ENCODE results near the gene DNASE1L3.
"Not testable (repeated sequence)": the region's sequence is repeated elsewhere in the genome, so short reads cannot be mapped to it uniquely, and the experiment has no call there.

Gene DNASE1L3, protein sequence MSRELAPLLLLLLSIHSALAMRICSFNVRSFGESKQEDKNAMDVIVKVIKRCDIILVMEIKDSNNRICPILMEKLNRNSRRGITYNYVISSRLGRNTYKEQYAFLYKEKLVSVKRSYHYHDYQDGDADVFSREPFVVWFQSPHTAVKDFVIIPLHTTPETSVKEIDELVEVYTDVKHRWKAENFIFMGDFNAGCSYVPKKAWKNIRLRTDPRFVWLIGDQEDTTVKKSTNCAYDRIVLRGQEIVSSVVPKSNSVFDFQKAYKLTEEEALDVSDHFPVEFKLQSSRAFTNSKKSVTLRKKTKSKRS

DNA sequence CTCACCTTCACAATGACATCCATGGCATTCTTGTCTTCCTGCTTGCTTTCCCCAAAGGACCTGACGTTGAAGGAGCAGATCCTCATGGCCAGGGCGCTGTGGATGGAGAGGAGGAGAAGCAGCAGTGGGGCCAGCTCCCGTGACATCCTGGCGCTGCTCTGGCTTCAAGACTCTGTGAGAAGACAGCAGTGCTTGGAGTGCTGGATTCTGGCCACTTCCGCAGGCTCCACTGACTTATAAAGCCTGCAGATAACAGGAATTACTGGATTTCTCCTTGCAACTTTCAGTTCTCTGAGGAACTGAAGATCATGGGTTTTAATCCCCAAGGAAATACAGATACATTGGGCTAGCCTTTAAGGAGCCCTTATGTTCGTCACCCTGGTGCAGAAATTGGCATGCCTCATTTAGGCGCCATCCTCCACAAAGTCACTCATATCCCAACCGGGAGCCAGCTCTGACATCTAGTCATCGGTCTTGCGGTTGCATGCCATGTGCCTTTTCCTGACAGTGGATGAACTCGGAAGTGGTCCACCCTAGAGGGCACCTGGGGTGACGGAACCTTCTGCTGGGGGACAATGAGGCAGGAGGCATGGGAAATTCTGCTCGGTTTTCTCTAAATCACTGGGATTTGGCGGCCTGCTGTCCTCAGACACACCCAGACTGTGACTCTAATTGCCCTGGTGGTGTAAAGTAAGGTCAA is at the start of gene DNASE1L3:
Gene DNASE1L3 (minus strand): TSS at position 212 of the 700 bp plus-strand sequence. CDS start 66 bp downstream, at position 146.
- DNase-seq, result no peak

DNA sequence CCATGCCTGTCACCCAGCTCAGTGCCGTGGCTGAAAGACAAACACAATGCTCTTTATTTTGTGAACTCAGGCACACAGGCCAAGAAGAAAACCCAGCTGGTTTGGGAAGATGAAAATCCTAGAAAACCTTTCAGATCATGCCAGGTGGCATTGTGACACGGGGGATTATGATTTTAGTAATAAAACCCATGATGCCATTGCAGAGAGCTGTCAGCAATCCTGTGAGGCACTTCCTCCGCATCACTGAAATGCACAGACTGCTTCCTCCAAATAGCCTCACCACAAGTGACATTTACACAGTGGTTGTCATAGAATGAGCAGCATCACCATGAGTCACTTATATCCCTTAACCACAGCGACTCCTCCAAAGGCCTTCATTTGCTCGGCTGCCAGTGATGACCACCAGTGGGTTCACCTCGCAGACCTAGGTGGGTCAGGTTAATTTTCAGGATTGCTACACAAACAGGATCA is 49.5 kb upstream of the DNASE1L3 start:
- DNase-seq, result no peak

DNA sequence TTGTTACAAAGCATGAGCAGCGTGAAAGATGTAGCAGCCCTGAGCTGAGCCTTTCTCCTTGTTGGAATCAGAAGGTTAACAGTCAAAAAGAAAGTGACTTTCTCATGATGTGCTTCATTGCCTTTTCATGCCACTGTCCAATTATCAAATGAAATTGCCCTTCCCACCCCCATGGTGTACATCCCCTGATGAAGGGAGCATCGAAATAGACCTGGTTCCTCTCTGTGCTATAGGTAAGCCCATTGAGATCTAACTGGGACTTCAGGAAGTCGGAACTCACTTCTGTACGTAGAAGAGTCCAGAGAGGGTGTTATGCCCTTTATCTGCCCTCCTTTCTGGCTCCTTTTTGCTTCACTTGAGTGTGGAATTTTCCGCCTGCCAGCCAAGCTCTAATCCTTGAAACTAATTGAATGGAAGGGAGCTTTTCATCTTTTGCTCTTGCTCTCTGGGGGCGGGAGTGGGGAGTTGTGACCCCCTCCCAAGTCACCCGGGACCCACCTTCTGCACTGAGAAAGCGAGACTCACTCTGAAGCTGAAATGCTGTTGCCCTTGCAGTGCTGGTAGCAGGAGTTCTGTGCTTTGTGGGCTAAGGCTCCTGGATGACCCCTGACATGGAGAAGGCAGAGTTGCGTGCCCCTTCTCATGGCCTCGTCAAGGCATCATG is 47.8 kb upstream of the DNASE1L3 start:
- no peak for DNase-seq

DNA sequence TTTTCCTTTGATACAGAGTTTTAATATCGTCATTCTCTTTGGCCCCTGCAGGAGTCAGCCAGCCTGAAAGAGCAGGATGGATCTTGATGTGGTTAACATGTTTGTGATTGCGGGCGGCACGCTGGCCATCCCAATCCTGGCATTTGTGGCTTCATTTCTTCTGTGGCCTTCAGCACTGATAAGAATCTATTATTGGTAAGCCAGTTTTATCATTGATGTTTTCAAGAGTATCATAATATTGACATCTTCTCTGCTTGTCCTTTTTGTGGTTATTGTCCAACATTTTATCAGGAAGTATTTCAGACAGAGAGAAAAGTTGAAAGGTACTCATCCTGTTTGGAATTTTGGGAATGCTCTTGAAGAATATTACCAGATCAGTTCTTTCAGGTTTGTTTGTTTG is 45.7 kb upstream of the DNASE1L3 start:
- no peak for DNase-seq

DNA sequence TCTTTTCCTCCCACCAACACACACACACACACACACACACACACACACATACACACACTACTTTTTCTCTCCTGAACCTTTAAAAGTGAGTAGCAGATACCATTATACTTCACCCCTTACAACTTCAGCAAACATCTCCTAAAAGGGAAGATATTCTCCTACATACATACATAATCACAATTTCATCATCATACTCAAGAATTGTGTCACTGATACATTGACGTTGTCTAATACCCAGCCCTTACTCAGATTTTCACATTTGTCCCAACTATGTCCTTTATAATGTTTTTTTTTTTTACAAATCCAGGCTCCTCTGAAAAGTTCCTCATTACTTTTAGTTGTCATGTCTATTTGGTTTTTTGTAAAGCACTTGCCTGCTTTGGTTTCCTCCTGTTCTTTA is 45.3 kb upstream of the DNASE1L3 start:
- no peak for DNase-seq

DNA sequence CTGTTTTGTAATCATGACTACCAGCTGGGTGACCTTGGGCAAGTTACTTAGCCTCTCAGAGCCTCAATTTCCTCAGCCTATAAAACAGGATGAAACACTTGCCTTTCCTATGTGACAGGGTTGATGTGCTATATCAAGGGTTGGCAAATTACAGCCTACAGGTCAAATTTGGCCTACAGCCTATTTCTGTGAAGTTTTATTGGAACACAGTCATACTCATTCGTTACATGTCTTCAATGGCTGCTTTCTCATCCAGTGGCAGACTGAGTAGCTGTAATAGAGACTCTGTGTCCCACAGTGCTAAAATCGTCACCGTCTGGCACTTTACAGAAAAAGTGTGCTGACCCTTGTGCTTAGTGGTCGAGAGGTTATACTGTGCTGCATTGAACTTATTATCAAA is 43.4 kb upstream of the DNASE1L3 start:
- no peak for DNase-seq

DNA sequence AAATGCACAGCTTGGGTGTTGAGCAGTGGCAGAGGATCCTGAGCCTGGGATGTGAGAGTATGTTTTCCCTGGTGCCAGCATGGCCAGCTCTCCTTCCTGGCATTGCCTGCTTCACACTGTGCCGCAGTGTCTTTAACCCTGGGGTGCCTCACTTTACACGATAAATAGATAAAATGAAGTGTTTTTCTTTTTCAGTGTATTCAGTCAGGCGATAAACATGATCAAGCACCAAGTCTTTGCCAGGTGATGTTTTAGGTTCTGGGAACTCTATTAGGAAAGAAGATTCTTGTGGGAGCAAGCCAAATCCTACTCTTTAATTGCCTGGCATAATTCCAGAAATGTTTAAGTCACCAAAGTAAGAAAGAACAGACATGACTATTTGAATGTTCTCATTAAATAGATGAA is 40.9 kb upstream of the DNASE1L3 start:
- DNase-seq, result no peak

DNA sequence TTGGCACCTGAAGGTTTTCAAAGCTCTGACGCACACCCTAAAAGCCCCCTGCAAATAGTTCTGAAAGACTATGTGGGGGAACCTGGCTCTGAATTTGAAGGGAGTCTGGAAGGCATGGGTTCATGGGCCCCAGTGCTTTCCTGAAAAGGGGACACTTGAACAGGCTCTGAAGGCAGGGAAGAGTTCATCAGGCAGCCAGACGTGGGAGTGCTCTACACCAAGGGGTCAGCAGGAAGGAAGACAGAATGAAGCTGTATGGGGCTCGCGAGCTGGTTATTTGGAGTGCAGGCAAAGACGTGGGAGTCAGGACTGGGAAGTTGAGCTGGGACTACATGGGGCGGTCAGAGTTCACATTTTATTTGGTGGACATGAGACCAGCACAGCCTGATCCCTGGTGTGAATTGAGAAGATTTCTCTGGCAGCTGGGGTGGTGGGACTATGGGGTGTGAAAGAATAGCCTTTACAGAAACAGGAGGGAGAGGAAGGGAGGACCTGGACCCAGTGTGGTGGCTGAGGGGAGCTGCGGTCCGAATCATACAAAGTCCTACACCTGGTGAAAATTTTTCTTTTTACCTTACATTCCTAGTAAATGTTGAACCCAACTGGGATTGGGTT is 39.4 kb upstream of the DNASE1L3 start:
- DNase-seq, result no peak

DNA sequence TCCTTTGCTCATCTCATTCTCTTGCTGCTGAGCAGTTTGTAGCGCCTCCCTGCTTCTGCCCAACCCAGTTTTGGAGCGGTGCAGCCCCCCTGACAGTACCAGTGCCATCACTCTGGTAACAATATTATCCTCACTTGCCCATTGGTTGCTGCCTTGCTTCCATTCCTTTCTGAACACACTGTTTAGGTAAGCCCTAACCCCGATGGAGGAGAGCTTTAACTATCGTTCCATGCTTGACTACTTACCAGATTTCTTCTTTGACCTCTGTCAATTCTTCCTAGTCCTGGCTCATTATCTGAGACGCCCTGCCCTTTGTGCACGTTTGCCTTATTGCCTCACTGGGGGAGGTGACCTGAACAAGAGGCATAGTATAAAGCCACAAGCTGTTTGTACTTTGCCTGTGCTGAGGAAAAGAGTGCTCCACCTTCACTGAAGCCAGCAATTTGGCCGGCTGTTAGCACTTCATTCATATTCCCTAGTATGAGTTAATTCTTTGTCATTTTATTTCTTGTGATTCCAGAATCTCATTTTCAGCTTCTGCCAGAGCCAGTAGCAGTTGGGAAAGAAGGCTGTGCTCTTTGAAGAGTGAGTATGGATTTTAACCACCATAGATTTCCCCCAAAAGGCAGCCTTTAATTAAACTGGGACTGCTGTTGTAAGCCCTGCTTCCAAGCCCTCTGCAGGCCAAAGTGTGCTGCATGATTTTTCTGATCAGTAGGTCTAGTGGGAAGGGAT is 38.8 kb upstream of the DNASE1L3 start:
- DNase-seq, result no peak

DNA sequence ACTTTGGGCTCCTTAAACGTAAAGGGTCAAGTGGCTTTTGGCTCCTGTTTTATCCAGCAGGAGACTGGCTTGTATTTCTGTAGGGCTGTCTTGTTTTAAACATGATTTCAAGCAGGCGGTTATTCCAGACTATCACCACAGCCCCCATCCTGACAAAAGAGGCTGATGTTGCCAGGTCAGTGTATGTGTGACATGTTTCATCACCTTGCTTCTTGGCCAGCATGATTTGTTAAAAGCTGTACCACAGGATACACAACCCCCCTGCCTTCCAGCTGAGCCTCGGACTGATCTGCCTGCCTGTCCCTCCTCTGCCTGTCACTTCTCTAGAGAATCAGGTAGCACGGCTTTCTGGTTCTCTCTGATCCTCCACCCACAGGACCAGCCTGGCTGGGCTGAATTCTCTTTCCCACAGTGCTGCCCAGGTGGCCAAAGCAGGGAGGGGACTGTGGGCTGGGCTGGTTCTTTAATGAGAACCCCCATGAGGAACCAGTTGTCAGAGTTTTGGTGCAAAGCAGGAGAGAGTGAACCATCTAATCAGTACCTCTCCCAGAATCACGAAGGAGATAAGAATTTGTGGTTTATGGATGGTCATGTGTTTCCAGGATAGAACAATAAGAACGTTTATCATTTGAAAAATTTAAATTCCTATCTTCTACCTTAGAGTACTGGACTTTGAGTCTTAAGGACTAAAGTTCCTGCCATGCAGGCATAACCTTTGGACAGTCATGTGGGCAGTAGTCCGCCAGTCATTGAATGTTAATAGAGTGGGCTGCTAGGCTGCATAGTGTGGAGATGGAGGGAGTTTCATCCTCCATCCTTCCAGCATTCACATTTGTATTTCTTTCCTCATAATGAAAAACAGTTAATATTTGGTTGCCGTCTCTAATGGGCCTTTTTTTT is 35.6 kb upstream of the DNASE1L3 start:
- DNase-seq, result no peak

DNA sequence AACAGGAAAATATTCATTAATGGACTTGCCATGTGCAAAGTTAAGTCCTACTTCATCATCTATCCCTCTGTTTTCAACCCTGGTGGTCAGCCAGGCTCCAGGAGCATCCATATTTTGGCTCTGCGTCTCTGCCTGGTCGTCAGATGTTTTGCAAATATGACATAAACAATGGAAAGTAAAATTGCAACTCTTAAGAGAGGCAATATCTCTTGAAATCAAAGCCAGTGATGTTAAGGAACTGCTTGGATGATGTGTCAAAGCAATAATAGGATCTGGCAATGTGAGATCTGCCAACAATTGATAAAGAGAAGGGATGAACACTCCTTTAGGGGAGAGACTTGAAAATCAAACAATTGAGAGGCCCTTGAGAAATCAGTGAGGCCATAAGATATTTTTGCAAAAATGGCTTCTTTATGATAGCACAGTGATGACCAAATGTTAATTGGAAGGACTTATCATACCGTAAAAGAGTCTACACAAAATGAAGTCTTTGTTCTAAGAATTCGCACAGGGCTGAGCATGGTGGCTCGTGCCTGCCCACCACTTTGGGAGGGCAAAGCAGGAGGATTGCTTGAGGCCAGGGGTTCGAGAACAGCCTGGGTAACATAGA is 33.3 kb upstream of the DNASE1L3 start:
- no peak for DNase-seq

DNA sequence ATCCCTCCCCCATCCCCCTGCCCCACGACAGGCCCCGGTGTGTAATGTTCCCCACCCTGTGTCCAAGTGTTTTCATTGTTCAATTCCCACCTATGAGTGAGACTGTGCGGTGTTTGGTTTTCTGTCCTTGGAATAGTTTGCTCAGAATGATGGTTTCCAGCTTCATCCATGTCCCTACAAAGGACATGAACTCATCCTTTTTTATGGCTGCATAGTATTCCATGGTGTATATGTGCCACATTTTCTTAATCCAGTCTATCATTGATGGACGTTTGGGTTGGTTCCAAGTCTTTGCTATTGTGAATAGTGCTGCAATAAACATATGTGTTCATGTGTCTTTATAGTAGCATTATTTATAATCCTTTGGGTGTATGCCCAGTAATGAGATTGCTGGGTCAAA is 32.1 kb upstream of the DNASE1L3 start:
- not testable (repeated sequence) for DNase-seq

DNA sequence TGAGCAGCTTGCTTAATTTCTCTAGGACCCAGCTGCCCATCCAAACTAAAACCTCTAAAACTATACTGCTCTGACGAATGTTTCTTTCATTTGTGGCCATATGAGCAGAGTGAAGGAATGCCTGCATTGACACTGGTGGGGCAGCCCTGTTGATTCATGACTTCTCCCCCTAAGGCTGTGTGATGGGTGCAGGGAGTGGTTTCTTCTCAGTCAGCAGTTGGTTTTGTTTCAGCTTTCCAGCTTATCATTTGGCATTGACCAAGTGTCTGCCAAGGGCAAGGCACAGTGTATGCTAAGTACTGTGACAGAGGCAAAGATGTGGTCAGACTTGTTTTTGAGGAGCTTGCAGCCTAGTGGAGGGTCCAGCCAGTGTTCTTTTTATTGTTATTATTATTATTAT is 31.6 kb upstream of the DNASE1L3 start:
- no peak for DNase-seq

DNA sequence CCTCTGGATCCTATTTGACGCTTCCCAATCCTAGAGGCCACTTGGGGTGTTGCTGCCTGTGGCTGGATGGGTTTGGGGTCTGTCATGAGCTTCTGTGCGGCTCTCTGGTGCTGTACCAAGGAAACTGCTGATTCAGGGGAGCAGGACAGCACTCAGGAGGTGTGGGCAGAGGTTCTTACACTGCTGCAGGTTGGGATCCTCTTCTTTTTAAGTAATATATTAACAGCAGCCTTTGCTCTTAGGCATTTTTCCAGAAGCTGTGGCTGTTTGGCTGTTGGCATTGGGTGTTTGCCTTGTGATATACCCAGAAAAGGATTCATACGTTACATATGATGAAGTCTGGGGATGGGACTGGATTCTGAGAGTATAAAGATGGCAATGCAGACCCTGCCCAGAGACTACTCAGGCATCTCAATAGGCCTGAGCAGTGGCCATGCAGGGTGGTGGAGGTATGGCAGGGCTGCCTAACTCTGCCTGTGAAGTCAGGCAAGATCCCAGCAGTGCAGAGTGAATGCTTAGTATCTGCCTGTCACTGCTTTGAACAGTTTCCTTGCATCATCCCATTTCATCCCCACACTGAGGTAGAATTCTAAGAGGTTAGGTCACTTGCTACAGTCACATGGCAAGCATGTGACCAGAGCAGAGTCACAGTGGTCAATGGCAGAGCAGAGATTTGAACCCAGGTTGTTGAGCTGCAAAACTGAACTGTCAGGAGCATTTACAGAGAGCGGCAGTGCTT is 30.7 kb upstream of the DNASE1L3 start:
- no peak for DNase-seq

DNA sequence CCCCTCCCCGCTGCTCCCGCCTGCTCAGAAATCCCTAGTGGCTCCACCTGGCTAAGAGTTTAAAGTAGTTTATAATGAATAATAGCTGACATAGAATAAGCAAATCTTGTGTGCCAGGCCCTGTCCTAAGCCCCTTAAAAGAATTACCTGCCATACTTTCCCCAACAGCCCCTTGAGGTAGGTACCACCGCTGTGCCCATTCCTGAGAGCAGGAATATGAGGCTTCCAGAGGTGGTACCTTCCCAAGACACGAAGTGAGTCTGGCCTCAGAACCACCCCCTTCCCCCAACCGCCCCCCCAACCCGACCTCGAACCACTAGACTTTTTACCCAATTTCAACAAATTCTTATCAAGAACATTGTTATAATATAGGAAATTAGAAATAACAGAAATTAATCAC is 28.1 kb upstream of the DNASE1L3 start:
- no peak for DNase-seq

DNA sequence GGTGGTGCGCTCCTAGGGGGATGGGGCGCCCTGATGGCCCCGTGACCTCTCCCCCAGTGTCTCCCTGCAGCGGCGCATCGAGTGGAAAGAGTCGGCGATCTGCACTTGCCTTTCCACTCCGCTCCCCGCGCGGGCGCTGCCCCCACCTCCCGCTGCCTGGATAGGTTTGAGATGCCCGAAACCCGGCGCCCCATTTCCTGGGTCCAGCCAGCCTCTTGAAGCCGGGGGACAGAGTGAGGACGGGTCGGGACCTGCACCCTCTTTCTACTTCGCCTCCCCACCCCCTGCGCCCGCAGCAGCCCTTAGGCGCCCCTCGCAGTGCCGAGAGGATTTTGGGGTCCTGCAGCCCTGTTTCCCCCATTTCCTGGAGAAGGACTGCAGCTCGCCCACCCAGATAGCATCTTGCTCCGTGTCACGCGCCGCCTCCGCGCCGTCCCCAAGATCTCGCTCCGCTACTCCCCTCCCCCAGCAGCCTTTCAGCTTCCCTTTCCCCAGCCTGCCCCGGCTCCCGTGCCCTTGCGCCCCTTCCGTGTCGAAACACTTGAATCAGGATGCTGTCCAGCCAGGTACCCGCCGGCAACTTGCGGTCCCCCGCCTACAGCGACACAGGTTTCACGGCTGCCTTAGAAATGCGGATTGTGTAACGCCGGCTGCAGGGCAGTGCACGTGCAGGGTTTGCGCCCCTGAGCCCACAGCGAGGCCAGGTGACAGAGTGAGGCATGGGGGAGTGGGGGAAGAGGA is 27.3 kb upstream of the DNASE1L3 start:
- no peak for DNase-seq

DNA sequence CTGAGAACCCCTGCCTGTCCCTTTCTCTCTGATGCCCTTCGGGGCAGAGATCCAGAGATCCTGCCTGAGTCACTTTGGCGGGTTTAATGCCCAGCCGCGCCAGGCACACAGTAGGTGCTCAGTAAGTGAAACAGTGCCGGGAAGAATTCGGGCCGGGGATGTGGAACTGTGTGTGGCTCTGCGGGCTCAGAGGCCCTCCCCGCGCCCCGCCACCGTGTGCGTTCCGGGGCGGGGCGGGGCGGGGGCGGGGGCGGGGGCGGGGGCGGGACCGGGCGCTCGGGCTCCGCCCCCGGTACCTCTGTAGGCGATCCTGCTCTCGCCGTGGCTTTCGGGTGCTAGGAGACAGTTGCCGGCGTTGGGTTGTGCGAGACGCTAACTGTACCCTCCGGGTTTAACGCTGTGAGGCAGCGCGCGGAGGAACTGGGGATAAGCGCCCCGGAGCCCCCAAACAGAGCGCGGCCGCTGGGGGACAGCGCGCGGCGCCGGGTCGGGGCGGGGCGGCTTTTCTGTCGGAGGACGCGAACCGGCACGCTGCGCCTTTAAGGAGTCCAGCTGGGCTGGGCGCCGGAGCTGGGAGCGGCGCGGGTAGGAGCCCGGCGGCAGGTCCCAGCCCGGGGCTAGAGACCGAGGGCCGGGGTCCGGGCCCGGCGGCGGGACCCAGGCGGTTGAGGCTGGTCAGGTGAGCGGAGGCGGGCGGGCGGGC is 26.6 kb upstream of the DNASE1L3 start, which contains the start of gene ABHD6:
Gene ABHD6 (plus strand): TSS at position 555 of the 703 bp plus-strand sequence. CDS start 18,795 bp downstream, outside the sequence.
- peak; percentile 16 for DNase-seq

DNA sequence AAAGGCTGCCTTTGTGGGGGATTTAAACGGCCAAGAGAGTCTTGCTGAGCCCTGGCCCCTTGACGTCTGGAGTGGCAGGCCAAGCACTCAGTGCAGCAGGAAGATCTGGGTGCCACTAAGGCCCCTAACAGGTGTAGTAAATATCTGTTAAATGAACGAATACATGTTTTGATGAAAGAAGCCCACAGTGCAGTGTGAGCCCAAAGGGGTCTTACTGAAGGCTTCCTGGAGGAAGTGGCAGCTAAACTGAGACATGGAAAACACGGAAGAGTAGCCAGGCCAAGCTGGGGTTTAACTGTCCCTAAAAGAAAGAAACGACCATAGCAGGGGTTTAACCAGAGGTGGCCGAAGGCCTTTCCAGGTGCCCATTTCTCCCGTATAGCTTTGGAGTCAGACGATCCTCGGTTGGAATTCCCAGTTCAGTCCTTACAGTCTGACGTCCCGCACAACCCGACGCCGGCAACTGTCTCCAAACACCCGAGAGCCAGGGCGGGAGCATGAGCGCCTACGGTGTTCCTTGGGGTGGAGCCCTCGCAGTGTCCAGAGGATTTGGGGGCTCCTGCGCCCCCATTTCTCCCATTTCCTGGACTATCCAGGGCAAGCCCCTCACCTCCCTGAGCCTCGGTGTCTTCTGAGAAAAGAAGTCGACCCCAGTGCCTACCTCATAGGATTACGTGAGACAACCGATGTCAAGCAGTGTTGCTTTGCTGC is 25.9 kb upstream of the DNASE1L3 start:
- no peak for DNase-seq

Data from NCI-H1694 treated with DMSO at 0.1 percent for 48 hours (cell line).